Effector CD4-positive, alpha-beta T cell (primary cell): ENCODE data around the gene MIER2.

Source experiments
- DNase-seq: peaks from one replicate; pipeline ENCODE4 v3.0.0-alpha.2; 2020

The MIER2 gene

DNA sequence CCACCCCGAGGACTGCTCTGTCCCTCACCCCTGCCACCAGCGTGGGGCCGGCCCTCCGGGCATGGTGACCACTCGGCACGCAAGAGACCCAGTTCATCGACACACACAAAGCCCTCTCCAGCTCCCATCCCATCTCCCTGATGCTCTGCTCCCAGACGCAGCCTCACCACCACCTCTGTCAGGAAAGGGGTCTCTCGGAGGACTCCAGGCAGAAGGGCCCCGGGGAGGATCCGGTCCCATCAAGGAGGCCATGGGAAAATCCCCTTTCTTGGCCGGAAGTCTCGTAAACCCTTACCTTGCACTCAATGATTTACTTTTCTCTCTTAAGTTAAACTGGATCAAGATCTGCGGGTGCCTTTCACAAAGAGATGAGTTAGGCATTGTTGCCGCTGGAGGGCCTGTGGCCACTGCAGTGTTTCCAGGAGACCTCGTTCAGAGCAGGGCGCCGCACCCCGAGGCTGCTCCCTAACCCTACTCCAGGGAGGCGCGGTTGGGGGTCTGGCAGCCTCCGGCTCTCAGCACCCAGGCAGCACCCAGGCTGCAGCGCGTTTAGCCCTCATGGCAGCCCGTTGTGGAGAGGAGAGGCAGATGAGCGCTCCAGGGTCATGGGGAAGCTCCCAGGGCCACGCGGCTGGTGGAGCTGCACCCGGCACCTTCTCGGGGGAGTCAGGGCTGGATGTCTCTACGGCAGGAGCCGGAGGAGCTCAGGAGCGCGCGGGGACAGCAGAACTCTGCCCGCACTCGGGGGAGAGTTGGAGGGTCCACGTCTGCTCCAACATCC is 33.4 kb upstream of the MIER2 start:
- DNase-seq = no peak

- DNase-seq = no peak
Measured at GRCh38 chr19:376111-376470, 31.5 kb upstream of the MIER2 start.

DNA sequence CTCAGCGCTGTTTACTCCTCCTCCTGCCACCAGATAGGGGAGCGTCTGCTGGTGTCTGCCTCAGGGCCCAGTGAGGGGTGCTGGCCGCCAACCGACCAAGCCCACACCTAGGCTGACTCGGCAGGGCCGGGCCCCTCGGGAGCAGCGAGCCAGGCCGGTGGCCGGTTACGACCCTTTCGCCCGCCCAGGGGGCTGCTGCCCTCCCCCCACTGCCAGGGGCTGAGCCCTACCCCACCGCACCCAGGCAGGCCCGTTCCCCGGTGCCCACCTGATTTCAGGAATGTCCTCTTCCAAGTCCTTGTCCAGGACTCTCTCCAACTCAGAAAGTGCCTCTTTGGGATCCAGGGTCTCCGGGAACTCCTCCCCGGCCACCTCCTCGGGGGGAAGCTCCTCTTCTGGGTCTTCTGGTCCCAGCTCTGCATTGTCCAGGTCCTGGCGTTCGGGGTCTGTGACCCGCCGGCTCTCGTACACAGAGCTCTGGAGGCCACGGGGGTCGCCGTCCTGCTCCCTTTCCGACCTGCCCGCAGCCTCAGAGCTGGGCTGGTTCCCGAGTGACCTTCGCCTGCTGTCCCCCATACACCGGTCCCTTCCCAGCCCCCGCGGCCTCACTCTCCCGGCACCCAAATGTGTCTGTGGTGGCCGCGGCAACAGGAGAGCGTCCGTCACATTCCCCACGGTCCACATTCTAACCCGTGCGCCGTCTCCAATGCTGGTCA is 31.0 kb upstream of the MIER2 start:
- DNase-seq = no peak

DNA sequence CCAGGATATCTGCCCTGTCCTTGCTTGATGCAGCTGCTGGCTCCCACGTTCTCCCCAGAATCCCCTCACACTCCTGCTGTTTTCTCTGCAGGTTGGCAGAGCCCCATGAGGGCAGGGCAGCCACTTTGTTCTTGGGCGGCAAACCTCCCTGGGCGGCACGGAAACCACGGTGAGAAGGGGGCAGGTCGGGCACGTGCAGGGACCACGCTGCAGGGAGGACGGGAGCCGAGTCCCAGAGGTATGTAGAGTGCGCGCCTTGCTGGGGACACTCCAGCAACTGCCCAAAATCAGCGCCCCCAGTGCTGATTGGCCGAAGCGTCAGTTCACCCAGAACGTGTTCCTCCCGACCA is 30.3 kb upstream of the MIER2 start:
- DNase-seq = no peak

DNA sequence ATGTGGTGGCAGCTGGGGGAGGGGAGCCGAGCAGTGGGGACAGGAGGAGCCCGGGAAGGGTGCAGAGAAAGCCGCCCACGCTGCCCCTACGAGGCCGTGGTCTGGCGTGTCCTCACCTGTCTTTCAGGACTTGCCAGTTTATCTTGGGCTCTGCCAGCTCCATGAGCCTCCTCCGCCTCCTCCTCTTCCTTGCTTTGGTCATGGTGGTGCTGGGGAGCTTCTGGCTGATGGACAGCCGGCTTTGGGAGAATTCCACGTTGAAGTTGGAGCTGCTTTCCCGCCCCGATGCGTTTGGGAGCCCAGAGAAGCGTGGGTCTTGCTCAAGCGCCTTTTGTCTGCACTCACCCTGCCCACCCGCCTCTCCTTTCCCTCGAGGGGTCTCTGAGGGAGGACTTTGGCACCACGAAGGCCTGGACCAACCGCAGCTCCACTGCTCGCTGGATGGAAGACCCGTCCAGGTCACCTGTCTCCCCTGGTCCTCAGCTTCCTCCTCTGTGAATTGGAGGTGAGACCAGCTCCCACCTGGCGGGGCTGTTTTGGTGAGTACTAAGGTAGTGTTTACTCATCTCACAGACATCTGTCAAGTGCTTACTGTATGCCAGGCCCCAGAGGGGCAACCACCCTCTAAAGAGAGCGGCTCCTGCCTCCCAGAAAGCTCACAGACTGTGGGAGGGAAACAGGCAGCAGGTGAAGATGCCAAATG is 29.7 kb upstream of the MIER2 start:
- no peak for DNase-seq

- DNase-seq = no peak
Measured at GRCh38 chr19:373391-374182, 29.0 kb upstream of the MIER2 start.

DNA sequence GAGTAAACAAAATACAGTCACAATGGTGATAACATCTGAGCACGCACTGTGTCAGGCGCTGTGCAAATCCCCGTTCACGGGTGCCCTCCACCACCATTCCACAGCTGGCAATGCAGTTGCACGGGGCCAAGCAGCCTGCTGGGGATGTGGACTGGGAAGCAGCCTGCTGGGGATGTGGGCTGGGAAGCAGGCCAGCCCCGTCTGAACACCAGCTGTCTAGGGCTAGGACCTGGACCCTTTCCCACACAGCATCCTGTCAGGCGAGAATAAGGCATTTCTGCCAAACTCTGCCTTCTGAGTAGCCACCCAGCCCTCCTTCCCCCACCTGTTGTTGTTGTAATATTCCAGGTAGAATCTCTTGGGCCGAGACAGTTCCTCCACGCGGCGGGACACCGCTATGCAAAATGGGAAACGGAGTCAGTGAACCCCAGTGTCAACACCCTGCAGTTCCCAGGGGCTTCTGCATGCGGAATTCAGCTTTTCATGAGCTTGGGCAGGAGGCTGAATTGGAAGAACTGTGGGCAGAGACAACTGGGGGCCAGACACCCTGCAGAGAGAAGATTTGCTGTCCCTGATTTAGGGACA is 27.8 kb upstream of the MIER2 start:
- no peak for DNase-seq

- no peak for DNase-seq
Measured at GRCh38 chr19:371501-372168, 27.0 kb upstream of the MIER2 start.

DNA sequence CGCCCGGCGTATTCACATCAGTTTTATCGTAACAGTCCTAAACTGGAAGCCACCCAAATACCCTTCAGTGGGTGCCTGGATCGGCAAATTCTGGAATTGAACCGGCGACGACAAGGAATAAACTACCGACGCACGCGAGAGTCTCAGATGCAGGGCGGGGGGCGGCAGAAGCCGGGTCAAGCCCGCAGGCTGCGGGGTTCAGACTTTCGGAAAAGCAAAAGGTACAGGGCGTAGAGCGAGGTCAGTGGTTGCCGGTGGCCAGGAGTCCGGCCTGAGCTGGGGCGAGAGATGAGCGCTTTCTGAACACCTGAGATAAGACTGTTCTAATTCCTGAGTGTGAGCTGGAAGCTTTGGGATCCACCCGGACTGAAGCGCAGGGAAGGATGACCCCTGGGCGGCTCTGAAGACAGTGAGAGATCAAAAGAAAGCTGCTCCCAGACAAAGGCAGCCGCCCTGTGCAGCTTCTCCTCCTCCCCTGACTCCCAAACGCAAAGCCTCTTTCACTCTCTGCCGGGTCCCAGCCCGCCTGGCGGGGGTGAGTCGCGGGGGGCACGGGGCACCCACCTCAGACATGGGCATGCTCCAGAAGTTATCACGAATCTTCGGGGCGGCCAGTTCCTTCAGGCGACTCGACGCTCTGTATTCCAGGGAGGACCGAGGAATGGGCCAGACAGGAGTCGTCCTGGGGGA is 26.2 kb upstream of the MIER2 start:
- DNase-seq = no peak

GRCh38 chr19:369876-370275 is 25.3 kb upstream of the MIER2 start:
- no peak for DNase-seq

- no peak for DNase-seq
Measured at GRCh38 chr19:369256-369655, 24.7 kb upstream of the MIER2 start.

DNA sequence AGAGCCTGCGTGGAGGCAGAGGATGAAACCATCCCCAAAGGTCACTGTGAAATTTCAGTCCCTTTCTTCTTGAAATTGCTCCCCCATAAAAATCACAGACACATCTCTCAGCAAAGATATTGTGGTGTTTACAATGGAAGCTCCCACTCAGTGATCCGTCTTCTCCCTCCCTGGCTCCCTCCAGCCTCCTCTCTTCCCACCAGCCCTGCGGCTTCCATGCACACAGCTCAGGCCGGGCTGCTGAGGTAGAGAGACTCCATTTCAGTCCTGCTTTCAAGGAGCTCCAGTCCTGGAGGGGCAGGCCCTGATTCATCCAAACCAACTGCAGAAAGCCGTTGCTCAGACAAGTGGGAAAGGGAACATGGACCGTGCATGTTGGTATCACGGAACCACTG is 24.0 kb upstream of the MIER2 start:
- DNase-seq = no peak

DNA sequence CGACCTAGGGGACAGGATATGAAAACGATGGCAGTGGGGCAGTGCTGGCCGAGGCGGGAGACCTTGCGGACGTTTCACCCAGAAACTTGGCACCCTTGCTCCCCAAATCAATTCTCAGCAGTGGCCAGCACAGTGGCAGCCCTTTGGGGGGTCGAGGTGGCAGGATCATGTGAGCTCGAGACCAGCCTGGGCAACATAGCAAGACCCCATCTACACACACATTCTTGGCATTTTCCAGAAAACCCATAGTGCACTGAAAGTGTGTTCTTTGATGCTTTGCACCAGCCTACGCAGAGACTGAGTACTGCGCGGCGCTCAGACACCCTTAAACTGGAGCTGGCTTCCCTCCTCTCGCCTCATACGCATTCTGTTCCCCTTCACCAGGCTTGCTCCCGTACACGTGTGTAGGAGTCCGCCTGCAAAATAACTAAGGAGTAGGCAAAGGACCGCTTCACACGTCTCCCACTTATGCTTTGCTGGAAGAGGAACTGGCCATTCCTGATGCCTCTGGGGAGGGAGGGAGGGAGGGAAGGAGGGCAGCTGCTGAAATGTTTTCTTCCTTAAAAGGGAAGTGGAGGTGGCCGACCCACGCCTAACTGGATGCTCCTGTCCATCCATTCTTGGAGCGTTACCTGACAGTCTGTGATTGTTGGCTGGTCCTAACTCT is 23.5 kb upstream of the MIER2 start:
- no peak for DNase-seq

DNA sequence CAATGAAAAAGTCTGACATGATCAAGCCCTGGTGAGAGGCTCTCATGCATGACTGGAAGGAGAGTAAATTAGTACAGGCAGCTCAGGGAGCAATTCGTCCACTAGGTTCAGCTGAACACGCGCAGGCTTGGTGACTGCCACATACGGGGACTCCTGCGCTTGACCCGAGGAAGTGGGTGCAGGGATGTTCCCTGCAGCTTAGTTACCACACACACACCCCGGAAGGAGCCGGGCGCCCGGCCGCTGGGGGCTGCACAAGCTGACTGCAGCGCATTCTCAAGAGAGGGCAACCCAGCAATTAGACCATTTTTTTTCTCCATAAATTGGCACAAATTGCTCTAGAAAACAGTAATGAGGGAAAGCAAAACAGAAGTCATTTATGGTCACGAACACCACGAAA is 23.0 kb upstream of the MIER2 start:
- no peak for DNase-seq

- no peak for DNase-seq
Measured at GRCh38 chr19:366951-367350, 22.4 kb upstream of the MIER2 start.

DNA sequence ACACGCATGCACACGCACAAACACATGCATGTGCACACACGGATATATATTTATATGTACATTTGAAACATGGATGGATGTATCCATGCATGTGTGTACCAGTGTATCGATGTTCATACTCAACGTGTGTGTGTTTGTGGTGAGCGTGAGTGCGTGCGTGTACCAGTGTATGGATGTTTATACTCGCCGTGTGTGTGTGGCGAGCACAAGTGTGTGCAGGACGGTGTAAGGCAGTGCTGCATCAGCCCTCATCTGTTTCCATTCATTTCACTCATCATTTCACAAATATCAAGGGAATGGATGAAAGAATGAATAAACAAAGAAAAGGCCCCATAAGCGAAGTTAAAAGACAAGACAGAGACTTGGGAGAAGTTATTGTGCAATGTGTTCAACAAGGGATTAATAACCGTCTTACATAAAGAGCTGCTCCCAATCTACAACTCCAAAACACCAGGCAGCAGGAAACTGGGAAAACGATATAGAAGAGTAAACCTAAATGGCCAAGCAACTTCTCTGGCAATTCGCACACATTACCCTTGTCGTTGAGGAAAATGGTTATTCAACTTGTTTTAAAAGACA is 21.7 kb upstream of the MIER2 start:
- no peak for DNase-seq

DNA sequence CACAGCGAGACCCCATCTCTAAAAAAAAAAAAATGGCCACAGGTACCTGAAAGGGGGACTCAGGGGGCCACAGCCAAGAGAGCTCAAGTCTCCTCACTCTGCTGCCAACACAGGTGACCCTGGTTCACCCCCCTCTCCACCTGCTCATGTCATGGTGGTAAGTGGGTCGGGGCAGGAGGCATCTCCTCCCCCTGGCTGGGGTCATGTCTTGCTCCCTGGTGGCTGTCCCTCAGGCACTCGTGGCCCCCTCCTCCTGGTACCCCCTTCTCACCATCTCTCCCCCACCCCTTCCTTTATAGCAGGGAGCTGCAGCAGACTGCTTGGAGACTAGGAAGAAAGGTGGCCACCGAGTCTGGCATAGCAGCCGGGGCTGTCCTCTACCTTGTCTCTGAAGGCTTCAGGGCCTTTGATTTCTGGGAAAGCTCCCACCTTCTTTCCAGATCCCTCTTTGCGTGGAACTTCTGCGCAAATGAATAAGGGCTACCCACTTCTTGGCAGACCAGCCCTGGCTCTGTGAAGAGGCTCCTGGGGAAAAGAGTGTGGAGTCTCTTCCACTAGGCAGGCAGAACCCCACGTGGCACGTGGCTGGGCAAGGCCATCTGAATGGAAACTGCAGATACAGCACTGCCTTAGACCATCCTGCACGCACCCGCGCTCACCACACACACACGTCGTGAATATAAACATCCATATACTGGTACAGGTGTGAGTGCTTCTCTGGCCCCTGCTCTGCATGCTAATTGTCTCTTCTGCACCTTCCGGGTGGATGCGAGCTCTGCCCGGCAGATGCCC is 20.1 kb upstream of the MIER2 start:
- DNase-seq = no peak

GRCh38 chr19:362683-363082 is 18.1 kb upstream of the MIER2 start:
- DNase-seq = no peak

DNA sequence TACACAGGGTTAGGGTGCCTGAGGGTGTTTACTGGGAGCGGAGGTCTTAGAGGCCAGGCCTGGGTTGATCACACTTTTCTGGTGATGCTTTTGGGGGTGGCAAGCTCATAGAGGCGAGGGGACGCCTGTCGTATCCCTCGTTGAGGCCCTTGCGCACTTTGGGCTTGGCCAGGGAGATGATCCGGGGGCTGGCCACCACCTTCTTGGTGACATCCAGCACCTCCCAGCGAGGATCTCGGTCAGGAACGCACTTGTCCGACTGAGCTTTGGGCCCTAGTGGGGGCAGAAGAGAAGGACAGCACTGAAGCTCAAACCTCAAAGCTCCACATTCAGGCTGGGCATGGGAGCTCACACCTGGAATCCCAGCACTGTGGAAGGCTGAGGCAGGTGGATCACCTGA is 17.6 kb upstream of the MIER2 start:
- no peak for DNase-seq

GRCh38 chr19:359653-359925 is 15.0 kb upstream of the MIER2 start:
- DNase-seq = no peak
